Esophagus mucosa (tissue), 1 donor: ENCODE measurements around the gene ADNP. TPM values are rescaled to one million over a fixed set of nuclear protein-coding genes. Genes with fewer than 3 reads are reported as not detected.
"Not testable (repeated sequence)": the region's sequence is repeated elsewhere in the genome, so short reads cannot be mapped to it uniquely, and the experiment has no call there.

Experiments used
- ATAC-seq: fragments of 200-7000 bp; cut with Tn5 transposase; one replicate; pipeline ENCODE4 v1.9.1; 2020
- total RNA-seq: library from RNA; stranded (reverse); gene quantifications from one replicate; pipeline ENCODE4 v1.2.4, GENCODE V29; 2023
- donor health status: DM: yes; HTN: yes; CAD: no.

The ADNP gene
- total RNA-seq, 1 donor from 2014 or later: 42.3 TPM

GRCh38 chr20:50900261-50900660 is 31.0 kb downstream of the ADNP start:
- ATAC-seq: no peak

- ATAC-seq: no peak
Observed at GRCh38 chr20:50898475-50898874, 32.8 kb downstream of the ADNP start.

- no peak for ATAC-seq
Observed at GRCh38 chr20:50895111-50895830, 36.0 kb downstream of the ADNP start.

GRCh38 chr20:50893620-50894019 is 37.6 kb downstream of the ADNP start:
- no peak for ATAC-seq

GRCh38 chr20:50892394-50892793 is 38.8 kb downstream of the ADNP start:
- ATAC-seq: no peak

- ATAC-seq: peak; percentile 63
Observed at GRCh38 chr20:50891138-50891537, 40.1 kb downstream of the ADNP start.

GRCh38 chr20:50887576-50887975 is 43.7 kb downstream of the ADNP start:
- no peak for ATAC-seq

GRCh38 chr20:50886184-50886790 is 45.0 kb downstream of the ADNP start:
- no peak for ATAC-seq

- ATAC-seq: peak; percentile 37
Observed at GRCh38 chr20:50885781-50886180, 45.5 kb downstream of the ADNP start.

GRCh38 chr20:50885068-50885467 is 46.2 kb downstream of the ADNP start:
- no peak for ATAC-seq

GRCh38 chr20:50883856-50884255 is 47.4 kb downstream of the ADNP start:
- ATAC-seq: no peak

GRCh38 chr20:50881759-50882424 is 49.3 kb downstream of the ADNP start:
- ATAC-seq: not testable (repeated sequence)

GRCh38 chr20:50879649-50880550 is 51.3 kb downstream of the ADNP start:
- peak; percentile 15 for ATAC-seq

- ATAC-seq: no peak
Observed at GRCh38 chr20:50877232-50877743, 53.9 kb downstream of the ADNP start.

GRCh38 chr20:50876816-50877215 is 54.4 kb downstream of the ADNP start:
- no peak for ATAC-seq

- no peak for ATAC-seq
Observed at GRCh38 chr20:50876063-50876685, 55.1 kb downstream of the ADNP start.

- no peak for ATAC-seq
Observed at GRCh38 chr20:50874758-50875665, 56.2 kb downstream of the ADNP start.

GRCh38 chr20:50874111-50874757 is 57.0 kb downstream of the ADNP start:
- ATAC-seq: no peak

GRCh38 chr20:50873585-50873984 is 57.7 kb downstream of the ADNP start:
- ATAC-seq: no peak
